Lower leg skin (tissue), 3 donors: Measurements from ENCODE around the gene ALPI.

Source experiments
- POLR2A ChIP-seq, 2 donors: fragments of 450-650 bp; IDR thresholded peaks; one replicate each; pipeline ENCODE4 v1.6.1; 2016 to 2017; ENCODE audit warnings: antibody characterized with exemption in 2 of 2, mild to moderate bottlenecking in 1 of 2, moderate library complexity in 1 of 2
- TF ChIP-seq, protein P1 (sequence below), 3 donors: fragments of 450-650 bp; IDR thresholded peaks; one replicate each; pipeline ENCODE4 v1.5.1; 2016; ENCODE audit warnings: antibody characterized with exemption in 3 of 3, mild to moderate bottlenecking in 3 of 3, moderate library complexity in 2 of 3

DNA sequence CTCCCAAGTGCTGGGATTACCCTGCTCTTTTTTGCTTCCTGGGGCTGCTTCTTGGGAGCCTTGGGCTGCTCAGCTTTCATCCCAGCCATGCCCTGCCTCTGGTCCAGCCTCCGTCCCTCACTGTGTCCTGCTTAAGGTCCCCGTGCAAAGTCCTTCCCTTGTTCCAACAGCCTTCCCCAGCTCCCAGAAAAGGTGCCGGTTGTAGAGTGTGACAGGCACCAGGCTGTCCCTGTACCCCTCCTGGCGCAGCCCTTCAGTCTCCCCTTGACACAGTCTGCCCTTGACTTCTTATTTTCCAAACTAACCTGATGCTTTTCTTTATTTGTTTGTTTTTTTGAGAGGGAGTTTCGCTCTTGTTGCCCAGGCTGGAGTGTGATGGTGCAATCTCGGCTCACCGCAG, 20.1 kb upstream of the ALPI start:
- TF ChIP-seq, protein P1, sequence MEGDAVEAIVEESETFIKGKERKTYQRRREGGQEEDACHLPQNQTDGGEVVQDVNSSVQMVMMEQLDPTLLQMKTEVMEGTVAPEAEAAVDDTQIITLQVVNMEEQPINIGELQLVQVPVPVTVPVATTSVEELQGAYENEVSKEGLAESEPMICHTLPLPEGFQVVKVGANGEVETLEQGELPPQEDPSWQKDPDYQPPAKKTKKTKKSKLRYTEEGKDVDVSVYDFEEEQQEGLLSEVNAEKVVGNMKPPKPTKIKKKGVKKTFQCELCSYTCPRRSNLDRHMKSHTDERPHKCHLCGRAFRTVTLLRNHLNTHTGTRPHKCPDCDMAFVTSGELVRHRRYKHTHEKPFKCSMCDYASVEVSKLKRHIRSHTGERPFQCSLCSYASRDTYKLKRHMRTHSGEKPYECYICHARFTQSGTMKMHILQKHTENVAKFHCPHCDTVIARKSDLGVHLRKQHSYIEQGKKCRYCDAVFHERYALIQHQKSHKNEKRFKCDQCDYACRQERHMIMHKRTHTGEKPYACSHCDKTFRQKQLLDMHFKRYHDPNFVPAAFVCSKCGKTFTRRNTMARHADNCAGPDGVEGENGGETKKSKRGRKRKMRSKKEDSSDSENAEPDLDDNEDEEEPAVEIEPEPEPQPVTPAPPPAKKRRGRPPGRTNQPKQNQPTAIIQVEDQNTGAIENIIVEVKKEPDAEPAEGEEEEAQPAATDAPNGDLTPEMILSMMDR (IDR thresholded peaks at IDR 0.05) = no peak
- no peak for TF ChIP-seq POLR2A (IDR thresholded peaks at IDR 0.05)
